ENCODE data around the gene POP4. TPM values are rescaled to one million over a fixed set of nuclear protein-coding genes. Genes with fewer than 3 reads are reported as not detected.

Gene POP4
- total RNA-seq, 1 donor from 2014 or later, result 31.4 TPM

DNA sequence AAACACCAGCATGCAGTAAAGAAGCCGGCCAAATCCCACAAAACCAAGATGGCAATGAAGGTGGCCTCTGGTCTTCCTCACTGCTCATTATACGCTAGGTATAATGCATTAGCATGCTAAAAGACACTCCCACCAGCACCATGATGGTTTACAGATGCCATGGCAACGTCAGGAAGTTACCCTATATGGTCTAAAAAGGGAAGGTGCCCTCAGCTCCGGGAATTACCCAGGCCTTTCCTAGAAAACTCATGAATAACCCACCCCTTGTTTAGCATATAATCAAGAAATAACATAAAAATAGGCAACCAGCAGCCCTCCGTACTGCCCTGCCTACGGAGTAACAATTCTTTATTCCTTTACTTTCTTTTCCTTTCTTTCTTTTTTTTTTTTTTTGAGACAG is 38.1 kb downstream of the POP4 start:
- intact Hi-C loops (cut with DNase I), result no loop called here
- H3K27me3 ChIP-seq, result no peaks in the 10 kb centered on the region
- no peak overlapping the region for H3K27ac ChIP-seq
- no peak for DNase-seq (ENCODE audit: extremely low spot score in 2 of 2)
- no peak for TF ChIP-seq POLR2AphosphoS5 (IDR thresholded peaks at IDR 0.05; ENCODE audit: insufficient read depth in 1 of 2, low read depth in 1 of 2)
- TF ChIP-seq POLR2A (IDR thresholded peaks at IDR 0.05), result no peak
- TF ChIP-seq, protein P1, sequence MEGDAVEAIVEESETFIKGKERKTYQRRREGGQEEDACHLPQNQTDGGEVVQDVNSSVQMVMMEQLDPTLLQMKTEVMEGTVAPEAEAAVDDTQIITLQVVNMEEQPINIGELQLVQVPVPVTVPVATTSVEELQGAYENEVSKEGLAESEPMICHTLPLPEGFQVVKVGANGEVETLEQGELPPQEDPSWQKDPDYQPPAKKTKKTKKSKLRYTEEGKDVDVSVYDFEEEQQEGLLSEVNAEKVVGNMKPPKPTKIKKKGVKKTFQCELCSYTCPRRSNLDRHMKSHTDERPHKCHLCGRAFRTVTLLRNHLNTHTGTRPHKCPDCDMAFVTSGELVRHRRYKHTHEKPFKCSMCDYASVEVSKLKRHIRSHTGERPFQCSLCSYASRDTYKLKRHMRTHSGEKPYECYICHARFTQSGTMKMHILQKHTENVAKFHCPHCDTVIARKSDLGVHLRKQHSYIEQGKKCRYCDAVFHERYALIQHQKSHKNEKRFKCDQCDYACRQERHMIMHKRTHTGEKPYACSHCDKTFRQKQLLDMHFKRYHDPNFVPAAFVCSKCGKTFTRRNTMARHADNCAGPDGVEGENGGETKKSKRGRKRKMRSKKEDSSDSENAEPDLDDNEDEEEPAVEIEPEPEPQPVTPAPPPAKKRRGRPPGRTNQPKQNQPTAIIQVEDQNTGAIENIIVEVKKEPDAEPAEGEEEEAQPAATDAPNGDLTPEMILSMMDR (IDR thresholded peaks at IDR 0.05), result no peak
- H3K4me3 ChIP-seq, result no peak overlapping the region
- no peaks in the 10 kb centered on the region for H3K36me3 ChIP-seq
- peaks cover 19% of the 10 kb centered on the region for H3K4me1 ChIP-seq
- H3K9me3 ChIP-seq, result no peaks in the 10 kb centered on the region

DNA sequence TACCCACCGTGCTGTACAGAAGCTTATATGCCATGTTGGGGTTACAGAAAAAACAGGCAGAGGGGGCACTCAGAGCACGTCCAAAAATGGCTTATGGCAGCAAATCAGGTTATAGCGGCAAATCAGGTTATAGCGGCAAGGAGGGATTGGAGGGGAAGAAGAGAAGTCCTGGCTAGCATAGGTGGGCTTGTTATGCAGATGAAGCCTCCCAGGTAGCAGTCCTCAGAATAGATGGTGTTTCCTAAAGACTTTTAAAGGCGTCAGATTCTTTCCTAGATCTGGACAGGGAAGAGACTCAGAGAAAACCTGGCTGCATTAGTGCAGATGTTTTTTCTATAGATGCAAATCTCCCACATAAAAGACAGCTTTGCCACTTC is 39.4 kb downstream of the POP4 start:
- Histone ChIP-seq H3K27ac (no peak overlapping the region), H3K27me3 (no peaks in the 10 kb centered on the region), H3K36me3 (no peaks in the 10 kb centered on the region), H3K4me1 (peaks cover 19% of the 10 kb centered on the region), H3K4me3 (no peak overlapping the region), H3K9me3 (no peaks in the 10 kb centered on the region)
- intact Hi-C loops (cut with DNase I), result no loop called here
- TF ChIP-seq, protein P1 (IDR thresholded peaks at IDR 0.05), result no peak
- TF ChIP-seq POLR2A (IDR thresholded peaks at IDR 0.05) (no peak), POLR2AphosphoS5 (IDR thresholded peaks at IDR 0.05; ENCODE audit: insufficient read depth in 1 of 2, low read depth in 1 of 2) (no peak)
- no peak for DNase-seq (ENCODE audit: extremely low spot score in 2 of 2)

DNA sequence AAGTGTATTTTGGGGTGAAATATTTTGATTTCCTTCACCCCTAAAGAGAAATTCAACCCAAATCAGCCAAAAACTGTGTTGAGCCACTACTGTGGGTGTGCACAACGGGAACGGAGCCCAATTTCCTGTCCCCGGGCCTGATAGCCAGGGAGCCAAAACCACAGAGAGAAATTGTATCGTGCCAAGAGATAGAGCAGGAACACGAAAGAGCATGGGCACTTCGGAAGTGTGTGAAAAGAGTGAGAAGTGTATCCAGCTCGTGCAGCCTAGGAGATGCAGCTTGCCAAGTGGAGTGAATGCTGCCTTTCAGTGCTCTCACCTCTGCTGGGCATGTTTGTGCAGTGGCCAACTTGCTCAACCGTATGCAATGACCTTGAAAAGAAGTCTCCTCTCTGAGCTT is 39.8 kb downstream of the POP4 start:
- TF ChIP-seq POLR2AphosphoS5 (IDR thresholded peaks at IDR 0.05; ENCODE audit: insufficient read depth in 1 of 2, low read depth in 1 of 2) (no peak), POLR2A (IDR thresholded peaks at IDR 0.05) (no peak)
- TF ChIP-seq, protein P1 (IDR thresholded peaks at IDR 0.05), result no peak
- no peak for DNase-seq (ENCODE audit: extremely low spot score in 2 of 2)
- Histone ChIP-seq H3K36me3 (no peaks in the 10 kb centered on the region), H3K9me3 (no peaks in the 10 kb centered on the region), H3K27ac (no peak overlapping the region), H3K4me3 (no peak overlapping the region), H3K4me1 (peaks cover 19% of the 10 kb centered on the region), H3K27me3 (no peaks in the 10 kb centered on the region)
- intact Hi-C loops (cut with DNase I), result no loop called here

DNA sequence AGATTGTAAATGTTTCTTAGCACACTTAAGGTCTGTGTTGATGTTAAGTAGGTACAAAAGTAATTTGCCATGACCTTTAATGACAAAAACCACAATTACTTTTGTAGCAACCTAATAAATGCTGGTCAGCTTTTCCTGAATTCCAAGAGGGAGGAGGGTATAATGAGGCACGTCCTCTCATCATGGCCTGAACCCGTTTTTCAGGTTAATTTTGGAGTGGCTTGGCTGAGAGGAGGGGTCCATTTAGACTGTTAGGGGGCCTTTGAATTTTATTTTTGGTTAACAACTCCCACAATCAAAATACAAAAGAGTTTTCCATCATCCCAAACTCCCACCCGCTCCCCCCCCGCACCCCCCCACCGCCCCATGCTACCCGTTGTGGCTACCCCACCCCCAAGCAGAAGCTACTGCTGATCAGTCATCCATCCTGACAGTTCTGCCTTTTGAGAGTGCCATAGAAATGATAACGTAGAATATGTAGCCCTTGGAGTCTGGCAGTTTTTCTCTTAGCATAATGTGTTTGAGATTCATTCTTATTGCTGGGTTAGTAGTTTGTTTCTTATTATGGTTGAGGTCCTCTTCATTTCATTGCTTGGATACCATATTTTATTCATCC is 44.8 kb downstream of the POP4 start:
- intact Hi-C loops (cut with DNase I), result no loop called here
- no peaks in the 10 kb centered on the region for H3K27me3 ChIP-seq
- no peaks in the 10 kb centered on the region for H3K9me3 ChIP-seq
- H3K36me3 ChIP-seq, result no peaks in the 10 kb centered on the region
- DNase-seq (ENCODE audit: extremely low spot score in 2 of 2), result no peak
- H3K4me3 ChIP-seq, result no peak overlapping the region
- no peak for TF ChIP-seq POLR2A (IDR thresholded peaks at IDR 0.05)
- TF ChIP-seq, protein P1 (IDR thresholded peaks at IDR 0.05), result no peak
- TF ChIP-seq POLR2AphosphoS5 (IDR thresholded peaks at IDR 0.05; ENCODE audit: insufficient read depth in 1 of 2, low read depth in 1 of 2), result no peak
- peaks cover 10% of the 10 kb centered on the region for H3K4me1 ChIP-seq
- no peak overlapping the region for H3K27ac ChIP-seq

DNA sequence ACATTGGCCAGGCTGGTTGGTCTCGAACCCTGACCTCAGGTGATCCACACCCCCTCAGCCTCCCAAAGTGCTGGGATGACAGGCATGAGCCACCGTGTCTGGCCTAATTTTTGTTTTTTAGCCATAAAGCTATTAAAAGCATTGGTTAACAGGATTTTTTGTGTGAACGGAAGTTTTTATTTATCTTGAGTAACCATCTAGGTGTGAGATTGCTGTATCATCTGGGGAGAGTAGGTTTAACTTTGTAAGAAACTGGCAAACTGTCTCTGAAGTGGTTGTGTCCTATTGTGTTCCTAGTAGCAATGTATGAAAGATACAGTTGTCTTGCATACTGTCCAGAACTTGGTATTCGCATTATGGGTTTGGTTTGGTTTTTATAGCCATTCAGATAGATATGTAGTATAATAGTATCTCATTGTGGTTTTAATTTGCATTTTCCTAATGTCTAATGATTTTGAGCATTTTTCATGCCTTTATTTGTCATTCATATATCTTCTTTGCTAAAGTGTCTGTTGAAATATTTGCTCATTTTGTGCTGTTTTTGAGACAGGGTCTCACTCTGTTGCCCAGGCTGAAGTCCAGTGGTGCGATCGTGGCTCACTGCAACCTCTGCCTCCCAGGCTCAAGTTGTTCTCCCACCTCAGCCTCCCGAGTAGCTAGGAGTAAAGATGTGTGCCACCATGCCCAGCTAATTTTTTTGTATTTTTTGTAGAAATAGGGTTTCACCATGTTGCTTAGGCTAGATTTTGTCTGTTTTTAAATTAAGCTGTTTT is 45.7 kb downstream of the POP4 start:
- Histone ChIP-seq H3K4me3 (no peak overlapping the region), H3K4me1 (peaks cover under 1% of the 10 kb centered on the region), H3K36me3 (no peaks in the 10 kb centered on the region), H3K27ac (no peak overlapping the region), H3K9me3 (no peaks in the 10 kb centered on the region), H3K27me3 (no peaks in the 10 kb centered on the region)
- intact Hi-C loops (cut with DNase I), result no loop called here
- DNase-seq (ENCODE audit: extremely low spot score in 2 of 2), result no peak
- TF ChIP-seq, protein P1 (IDR thresholded peaks at IDR 0.05), result no peak
- no peak for TF ChIP-seq POLR2AphosphoS5 (IDR thresholded peaks at IDR 0.05; ENCODE audit: insufficient read depth in 1 of 2, low read depth in 1 of 2)
- no peak for TF ChIP-seq POLR2A (IDR thresholded peaks at IDR 0.05)
